Dedifferentiated amniotic fluid mesenchymal stem cell (primary cell): ENCODE results near the gene KCNQ2.
"Not testable (repeated sequence)": the region's sequence is repeated elsewhere in the genome, so short reads cannot be mapped to it uniquely, and the experiment has no call there.

Experiments
- DNase-seq: peaks from one replicate; pipeline ENCODE4 v3.0.0-alpha.2; 2016; ENCODE audit errors: extremely low spot score

The KCNQ2 gene

DNA sequence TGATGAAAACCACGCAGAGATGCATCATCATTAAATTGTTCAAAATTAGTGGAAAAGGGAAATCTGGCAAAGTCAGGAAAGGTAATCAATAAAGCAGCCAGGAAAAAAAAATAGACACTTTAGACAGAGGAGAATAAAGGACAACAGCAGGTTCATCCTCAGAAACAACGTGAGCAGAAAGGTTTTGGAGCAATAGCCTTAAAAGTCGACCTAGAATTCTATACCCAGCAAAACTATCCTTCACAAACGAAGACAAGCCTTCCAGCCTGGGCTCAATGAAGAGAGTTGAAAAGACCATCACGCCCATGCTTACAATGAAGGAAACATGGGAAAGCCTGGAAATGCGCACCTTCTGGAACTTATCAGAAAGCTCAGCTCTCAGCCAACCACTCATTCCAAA, 86.6 kb downstream of the KCNQ2 start:
- no peak for DNase-seq

GRCh38 chr20:63384336-63384735, 88.1 kb downstream of the KCNQ2 start:
- DNase-seq, result no peak

GRCh38 chr20:63383556-63383955, 88.9 kb downstream of the KCNQ2 start:
- no peak for DNase-seq

GRCh38 chr20:63382551-63383300, 89.7 kb downstream of the KCNQ2 start:
- no peak for DNase-seq

- no peak for DNase-seq
Observed at GRCh38 chr20:63381781-63382431, 90.5 kb downstream of the KCNQ2 start.

GRCh38 chr20:63380346-63380870, 92.0 kb downstream of the KCNQ2 start:
- no peak for DNase-seq

DNA sequence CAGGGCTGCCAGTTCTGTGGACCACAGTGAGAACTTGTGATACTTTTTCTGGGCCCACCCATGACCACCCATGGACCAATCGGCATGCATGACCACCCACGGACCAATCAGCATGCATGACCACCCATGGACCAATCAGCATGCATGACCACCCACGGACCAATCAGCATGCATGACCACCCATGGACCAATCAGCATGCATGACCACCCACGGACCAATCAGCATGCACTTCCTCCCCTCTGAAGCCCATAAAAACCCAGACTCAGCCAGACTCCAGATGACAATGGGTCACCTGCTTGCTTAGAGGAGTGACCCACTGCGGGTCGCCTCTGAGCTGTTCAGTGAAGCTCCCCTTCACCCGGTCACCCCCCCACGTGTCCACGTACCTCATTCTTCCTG, 92.6 kb downstream of the KCNQ2 start:
- not testable (repeated sequence) for DNase-seq

DNA sequence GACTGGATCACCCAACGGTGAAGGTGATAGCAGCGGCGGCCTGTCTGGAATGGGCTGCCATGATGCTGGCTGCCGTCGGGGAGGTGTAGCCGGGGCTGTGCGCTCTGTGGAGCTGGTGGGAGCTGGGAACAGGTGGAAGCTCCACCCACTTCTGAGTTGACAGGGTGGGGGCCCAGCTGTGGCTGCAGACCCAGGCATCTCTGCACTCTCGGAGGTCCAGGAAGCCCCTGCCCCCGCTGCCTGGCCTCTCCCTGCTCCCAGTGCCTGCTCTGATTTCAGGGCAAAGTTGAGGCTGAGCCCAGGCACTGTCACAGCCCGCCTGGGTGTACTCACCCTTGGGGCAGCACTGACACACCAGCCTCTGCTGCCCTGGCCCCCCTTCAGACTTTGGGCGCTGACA, 93.2 kb downstream of the KCNQ2 start:
- DNase-seq, result no peak

DNA sequence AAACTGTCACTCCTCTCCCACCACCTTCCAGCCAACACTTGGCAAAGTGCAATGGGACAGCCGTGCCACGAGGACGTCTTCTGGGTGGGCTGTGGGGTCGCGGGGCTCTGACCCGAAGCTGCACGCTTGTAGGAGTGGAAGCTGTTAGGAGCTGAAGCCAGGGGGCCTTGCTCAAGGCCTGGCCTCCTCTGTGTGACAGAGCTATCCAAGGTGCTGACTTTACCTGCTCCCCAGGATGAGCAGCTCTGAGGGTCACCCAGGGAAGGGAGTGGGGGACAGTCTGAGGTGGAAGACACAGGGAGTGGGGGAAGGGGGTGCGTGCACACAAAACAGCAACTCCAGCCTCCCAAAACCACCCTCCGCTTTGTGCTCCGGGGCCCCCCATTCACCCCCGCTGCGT, 93.8 kb downstream of the KCNQ2 start:
- DNase-seq, result no peak

DNA sequence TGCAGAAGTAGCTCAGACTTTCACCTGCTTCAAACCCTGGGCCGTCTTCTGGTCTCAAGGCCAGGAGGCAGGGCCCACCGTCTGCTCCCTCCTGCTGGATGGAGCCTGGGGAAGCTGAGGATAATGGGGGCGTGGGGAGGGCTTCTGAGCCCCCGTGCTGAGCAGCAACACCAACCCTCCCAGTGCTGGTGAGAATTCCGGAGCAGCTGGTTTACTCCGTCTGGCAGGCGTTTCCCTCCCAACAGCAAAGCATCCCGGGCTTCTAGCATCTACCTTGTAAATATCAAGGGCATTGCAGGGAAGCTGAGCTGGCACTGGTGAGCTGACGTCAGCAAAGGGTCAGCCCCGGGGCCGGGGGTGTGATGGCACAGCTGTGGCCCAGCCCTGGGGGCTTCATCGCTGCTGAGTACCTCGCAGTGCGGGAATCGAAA, 94.5 kb downstream of the KCNQ2 start:
- no peak for DNase-seq

GRCh38 chr20:63377256-63377941, 95.1 kb downstream of the KCNQ2 start:
- no peak for DNase-seq

- no peak for DNase-seq
Observed at GRCh38 chr20:63376283-63377250, 95.9 kb downstream of the KCNQ2 start.

GRCh38 chr20:63375438-63375837, 97.0 kb downstream of the KCNQ2 start:
- DNase-seq, result no peak

GRCh38 chr20:63374504-63374903, 98.0 kb downstream of the KCNQ2 start:
- no peak for DNase-seq

- DNase-seq, result no peak
Observed at GRCh38 chr20:63373996-63374395, 98.5 kb downstream of the KCNQ2 start.

DNA sequence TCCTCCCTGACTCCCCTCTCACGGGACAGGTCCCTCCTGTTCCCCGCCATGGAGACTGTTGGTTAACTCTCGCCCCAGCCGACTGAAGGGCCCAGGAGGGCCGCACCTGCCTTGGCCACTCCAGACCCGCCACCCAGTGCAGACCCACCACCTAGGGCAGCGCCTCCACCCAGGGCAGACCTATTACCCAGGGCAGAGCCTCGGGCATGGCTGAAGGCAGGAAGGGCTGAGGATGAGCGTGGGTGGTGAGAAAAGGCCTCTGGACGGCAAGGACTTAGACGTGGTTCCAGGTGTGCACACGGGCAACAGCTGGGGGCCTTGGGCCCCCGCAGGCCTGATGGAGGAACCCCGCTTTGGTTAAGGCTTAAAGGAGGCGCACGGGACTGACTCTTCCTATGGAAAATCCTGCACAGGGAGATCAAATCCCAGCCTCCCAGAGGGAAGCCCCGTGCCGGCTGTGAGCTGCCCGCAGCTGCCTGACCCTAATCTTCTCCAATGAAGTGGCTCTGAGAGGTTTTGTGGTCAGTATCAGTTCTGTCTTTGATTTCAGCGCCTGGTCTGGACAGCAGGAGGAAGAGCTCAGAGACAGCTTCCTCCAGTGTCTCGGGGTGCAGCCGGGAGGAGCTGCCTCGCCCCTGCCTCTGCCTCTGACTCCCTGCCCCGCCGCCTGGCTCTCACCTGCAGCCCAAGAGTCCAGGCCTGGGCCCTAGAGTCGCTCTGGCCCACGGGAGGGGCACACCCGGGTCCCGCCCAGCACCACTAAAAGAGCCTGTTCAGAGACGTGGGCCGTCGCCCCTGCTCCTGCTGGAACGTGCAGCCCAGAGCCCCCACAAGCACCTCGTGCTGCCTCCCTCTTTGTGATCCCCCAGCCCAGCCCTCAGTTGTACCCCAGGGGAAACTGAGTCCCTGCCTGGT, 99.2 kb downstream of the KCNQ2 start:
- DNase-seq, result no peak

- DNase-seq, result no peak
Observed at GRCh38 chr20:63371291-63371865, 101.1 kb downstream of the KCNQ2 start.

DNA sequence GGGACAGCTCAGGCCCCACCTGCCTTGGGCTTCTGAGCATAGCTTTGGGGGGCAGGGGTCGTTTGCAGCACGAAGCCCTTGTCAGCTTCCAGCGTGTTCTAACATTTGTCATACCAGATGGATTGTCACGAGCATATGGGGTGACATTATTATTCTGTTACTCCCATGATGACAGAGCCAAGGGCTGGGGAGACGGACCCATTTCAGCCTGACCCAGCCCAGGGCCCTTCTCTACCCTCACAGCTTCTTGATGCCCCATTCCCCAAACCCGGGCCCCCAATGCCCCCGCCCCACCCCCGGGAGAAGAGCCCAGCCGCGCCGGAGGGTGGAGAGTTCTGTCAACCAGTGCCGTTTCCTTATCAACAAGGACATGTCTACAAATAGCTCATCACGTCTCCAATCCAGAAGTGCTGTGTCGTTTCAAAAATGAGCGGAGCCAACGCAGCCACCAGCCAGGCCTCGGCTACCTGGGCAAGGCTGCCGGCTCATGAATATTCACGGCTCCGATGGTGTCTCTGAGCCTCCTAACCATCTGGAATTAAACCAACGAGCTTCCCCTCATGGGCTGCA, 101.8 kb downstream of the KCNQ2 start:
- no peak for DNase-seq

GRCh38 chr20:63369724-63370617, 102.5 kb downstream of the KCNQ2 start:
- DNase-seq, result no peak
